RWPE1 (cell line): ENCODE data around the gene TLR6.

ENCODE experiments used
- CTCF ChIA-PET: fragments of 350-600 bp; sonication (Branson Sonifier 250); formaldehyde crosslinking; extraction: SDS; loops from one replicate; lab custom pipeline; 2021; lab: Yijun Ruan, JAX
- POLR2A ChIA-PET: fragments of 400-600 bp; formaldehyde crosslinking; extraction: SDS; loops from one replicate; lab custom pipeline; 2020; ENCODE audit warnings: antibody characterized with exemption; ENCODE audit not compliant: low non-redundant PET; lab: Yijun Ruan, JAX
- DNase-seq: peaks from one replicate; pipeline ENCODE4 v3.0.0; 2012; ENCODE audit warnings: low spot score
- H3K27ac ChIP-seq: fragments of 450-650 bp; 2 replicates; pipeline ENCODE4 v1.5.1; 2017
- TF ChIP-seq, protein P1 (sequence below): fragments of 450-650 bp; conservative IDR thresholded peaks from 2 replicates; pipeline ENCODE4 v1.5.1; 2017; ENCODE audit warnings: low read depth, mild to moderate bottlenecking

TLR6 gene

DNA sequence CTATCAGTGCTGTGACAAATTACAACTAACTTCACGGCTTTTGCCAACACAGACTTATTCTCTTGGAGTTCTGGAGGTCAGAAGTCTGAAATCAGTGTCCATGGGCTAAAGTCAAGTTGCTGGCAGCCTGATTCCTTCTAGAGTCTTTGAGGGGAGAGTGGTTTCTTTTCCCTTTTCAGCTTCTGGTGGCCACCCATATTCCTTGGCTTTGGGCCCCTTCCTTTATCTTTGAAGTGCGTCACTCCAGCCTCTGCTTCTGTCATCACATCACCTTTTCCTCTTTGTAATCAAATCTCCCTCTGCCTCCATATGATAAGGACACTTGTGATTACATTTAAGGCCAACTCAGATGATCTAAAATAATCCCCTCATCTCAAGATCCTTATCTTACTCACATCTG lies 20.0 kb upstream of the TLR6 start:
- no peak for DNase-seq
- H3K27ac ChIP-seq = no peak overlapping the region
- ChIA-PET CTCF (no interaction called here), POLR2A (no interaction called here)
- TF ChIP-seq, protein P1, sequence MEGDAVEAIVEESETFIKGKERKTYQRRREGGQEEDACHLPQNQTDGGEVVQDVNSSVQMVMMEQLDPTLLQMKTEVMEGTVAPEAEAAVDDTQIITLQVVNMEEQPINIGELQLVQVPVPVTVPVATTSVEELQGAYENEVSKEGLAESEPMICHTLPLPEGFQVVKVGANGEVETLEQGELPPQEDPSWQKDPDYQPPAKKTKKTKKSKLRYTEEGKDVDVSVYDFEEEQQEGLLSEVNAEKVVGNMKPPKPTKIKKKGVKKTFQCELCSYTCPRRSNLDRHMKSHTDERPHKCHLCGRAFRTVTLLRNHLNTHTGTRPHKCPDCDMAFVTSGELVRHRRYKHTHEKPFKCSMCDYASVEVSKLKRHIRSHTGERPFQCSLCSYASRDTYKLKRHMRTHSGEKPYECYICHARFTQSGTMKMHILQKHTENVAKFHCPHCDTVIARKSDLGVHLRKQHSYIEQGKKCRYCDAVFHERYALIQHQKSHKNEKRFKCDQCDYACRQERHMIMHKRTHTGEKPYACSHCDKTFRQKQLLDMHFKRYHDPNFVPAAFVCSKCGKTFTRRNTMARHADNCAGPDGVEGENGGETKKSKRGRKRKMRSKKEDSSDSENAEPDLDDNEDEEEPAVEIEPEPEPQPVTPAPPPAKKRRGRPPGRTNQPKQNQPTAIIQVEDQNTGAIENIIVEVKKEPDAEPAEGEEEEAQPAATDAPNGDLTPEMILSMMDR = no peak

DNA sequence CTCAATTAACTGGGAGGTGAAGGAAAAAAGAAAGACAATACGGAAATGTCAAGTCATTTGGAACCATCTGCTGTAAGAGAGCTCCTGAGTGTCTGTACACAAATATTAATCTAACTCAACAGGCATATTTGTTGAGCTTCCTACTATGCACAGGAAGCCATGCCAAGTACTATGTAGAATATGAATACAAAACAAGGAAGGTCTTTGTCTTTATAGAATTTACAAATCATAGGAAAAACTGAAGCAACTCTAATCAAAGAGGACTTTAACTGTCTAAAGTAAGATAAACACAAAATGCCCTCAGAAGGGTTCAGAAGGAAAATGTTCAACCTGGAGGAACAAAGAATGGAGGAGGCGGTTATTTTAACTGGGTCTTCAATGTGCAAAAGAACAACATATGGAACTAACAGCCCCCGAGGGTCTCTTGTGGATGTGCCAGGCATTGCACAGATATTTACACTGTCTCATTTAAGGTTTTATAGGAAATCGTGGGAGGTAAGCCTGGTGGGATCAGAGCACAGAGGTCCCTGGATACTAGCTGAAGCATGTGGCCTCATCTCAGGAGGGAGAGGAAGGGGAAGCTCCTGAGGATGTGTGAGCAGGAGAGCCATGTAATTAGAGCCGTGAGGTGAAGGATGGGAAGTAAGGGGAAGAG lies 16.8 kb upstream of the TLR6 start:
- no peak for DNase-seq
- TF ChIP-seq, protein P1 = no peak
- POLR2A ChIA-PET = no interaction called here
- CTCF ChIA-PET = interaction anchor here (0.5 kb wide), 1 partner anchor 98 kb away, joined by 3 read pairs; no protein-coding TSS in a partner anchor
- no peak overlapping the region for H3K27ac ChIP-seq

DNA sequence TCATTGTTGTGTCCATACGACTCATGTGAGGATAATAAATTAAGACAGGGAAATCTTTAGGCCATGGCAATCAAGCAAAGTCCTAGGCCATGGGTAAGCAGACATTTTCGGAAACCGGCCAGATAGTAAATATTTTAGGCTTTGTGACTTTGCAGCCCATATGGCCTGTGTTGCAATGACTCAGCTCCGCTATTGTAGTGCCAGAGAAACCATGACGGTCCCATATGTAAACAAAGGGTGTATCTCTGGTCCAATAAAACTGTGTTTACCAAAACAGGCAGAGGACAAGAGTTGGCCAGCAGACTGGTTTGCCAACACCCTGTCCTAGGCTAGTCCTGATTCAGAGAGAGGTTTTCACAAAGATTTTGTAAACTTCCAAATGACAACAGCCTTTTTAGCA lies 16.0 kb upstream of the TLR6 start:
- no peak for DNase-seq
- CTCF ChIA-PET = no interaction called here

DNA sequence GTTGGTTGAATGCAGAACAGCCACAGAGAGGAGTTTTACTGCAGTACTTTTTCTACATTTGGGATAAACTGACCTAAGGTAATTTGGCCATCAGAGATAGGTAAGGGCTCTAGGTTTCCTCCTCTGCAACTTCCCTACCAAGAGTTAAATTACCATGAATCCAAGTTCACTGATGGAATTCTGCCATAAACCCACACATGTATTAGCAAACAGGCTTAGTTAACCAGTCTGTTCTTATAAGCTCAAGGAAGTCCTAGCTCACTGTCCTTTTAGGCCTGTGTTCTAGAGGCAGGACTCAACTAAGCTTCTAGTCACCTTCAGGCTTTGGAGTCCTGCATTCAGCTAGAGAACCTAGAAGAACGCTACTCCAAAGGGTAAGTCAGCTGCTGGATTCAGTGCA lies 15.0 kb upstream of the TLR6 start:
- no peak for DNase-seq
- no peak overlapping the region for H3K27ac ChIP-seq
- CTCF ChIA-PET = no interaction called here
- TF ChIP-seq, protein P1 = no peak
- POLR2A ChIA-PET = no interaction called here

More for the DNA sequence above, 16.0 kb upstream of the TLR6 start:
- POLR2A ChIA-PET = no interaction called here
- TF ChIP-seq, protein P1 = no peak
- H3K27ac ChIP-seq = no peak overlapping the region

DNA sequence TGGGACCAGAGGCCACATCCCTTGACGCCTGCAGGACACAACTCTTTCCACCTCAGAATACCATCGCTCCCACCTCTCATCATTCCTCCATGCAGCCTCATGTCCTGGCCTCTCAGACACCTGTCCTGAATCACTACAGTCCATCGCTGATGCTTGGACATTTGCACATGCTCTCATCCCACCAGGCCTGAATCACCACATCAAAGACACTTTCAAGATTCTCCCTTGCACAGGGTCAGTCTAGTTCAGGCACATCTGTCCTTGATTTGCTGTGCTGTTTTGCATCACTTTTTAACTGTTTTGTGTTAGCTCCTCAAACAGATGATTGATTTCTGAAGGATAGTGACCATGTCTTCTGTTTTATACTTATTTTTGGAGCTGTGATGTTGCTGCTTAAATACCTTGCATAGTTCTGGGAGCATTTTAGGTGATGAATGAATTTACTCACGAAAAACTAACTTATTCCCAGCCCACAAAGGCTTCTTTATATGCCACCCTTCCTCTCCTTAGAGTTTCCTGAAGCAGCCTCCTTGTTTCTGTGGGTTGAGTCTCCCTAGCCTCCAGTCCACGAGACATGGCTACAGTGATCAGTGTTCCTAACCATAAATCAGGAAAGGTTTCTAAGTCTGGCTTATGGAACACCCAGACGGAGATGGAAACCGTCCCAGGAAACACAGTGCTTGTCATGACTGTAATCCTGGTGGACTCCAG lies 13.6 kb upstream of the TLR6 start:
- H3K27ac ChIP-seq = no peak overlapping the region
- DNase-seq = no peak
- TF ChIP-seq, protein P1 = no peak
- CTCF ChIA-PET = interaction anchor here (0.6 kb wide), 1 partner anchor 1204 kb away, joined by 3 read pairs; no protein-coding TSS in a partner anchor
- POLR2A ChIA-PET = no interaction called here

DNA sequence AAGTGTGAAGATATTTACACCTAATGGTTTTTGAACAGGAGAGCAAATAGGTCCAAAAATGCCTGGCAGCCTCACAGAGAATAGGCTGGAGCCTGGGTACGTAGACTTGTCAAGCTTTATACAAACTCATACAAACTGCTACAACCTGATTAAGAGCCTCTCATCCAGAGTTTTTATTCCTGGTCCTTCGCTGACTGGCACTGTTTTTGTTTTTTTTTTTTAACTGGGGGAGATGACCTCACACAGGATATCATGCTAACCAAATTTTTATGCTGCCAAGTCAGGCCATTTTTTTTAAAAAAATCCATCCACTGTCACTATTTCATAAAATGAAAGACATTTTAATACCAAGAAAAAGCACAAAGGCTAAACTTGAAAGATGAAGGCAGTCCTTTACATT lies 12.9 kb upstream of the TLR6 start:
- CTCF ChIA-PET = interaction anchor here (0.6 kb wide), 1 partner anchor 134 kb away, joined by 3 read pairs; no protein-coding TSS in a partner anchor
- POLR2A ChIA-PET = no interaction called here
- H3K27ac ChIP-seq = no peak overlapping the region
- TF ChIP-seq, protein P1 = no peak
- no peak for DNase-seq
